GM18511 (cell line): Measurements from ENCODE around the gene CMTR1.
"Not testable (repeated sequence)": the region's sequence is repeated elsewhere in the genome, so short reads cannot be mapped to it uniquely, and the experiment has no call there.

Experiments
- ATAC-seq: cut with Tn5 transposase; IDR thresholded peaks from one replicate; pipeline ENCODE4 v1.9.1; 2021; ENCODE audit warnings: mild to moderate bottlenecking, moderate library complexity; ENCODE audit not compliant: unreplicated experiment

CMTR1 gene

DNA sequence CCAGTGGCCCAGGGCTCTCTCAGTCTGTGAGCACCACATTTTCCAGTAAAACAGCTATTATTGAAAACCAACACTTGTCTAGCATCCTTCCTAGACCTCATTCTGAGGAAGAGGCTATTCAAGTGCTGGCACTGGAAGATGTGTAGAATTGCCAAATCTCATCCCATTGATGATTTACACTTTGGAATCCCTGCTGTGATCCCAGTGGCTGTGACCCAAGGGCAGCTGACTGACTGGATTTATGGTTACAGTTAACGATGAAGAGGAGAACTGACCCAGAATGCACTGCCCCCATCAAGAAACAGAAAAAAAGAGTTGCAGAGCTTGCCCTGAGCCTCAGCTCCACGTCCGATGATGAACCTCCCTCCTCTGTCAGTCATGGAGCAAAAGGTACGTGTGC, 2.4 kb downstream of the CMTR1 start:
- no peak for ATAC-seq

GRCh38 chr6:37435816-37436215, 2.8 kb downstream of the CMTR1 start:
- ATAC-seq: no peak

- ATAC-seq: no peak
These were observed 5.9 kb downstream of the CMTR1 start for GRCh38 chr6:37438930-37439329.

DNA sequence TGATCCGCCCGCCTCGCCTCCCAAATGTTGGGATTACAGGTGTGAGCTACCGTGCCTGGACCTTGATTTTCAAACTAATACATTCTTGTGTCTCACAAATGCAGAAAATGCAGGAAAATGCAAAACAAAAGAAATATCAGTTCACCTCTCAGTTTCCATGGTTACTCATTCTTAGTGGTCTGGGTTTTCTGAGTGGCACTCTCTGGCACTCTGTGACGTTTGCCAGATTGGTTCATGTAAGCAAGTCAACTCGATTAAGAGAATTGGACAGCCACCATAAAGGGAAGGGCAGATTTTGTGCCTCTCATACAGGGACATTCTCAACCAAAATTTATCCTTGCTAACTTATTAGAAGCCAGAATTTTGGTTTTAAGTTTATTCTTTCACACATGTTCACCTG, 8.6 kb downstream of the CMTR1 start:
- no peak for ATAC-seq

GRCh38 chr6:37442416-37443215, 9.6 kb downstream of the CMTR1 start:
- no peak for ATAC-seq

DNA sequence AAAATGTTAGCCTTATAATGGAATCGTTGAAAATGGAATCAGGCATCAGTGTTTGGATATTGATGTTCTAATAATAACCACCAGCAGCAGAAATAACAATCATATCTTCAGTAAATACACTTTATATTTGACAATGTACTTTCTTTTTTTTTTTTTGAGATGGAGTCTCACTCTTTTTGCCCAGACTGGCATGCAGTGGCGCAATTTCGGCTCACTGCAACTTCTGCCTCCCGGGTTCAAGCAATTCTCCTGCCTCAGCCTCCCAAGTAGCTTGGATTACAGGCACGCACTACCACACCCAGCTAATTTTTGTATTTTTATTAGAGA, 10.2 kb downstream of the CMTR1 start:
- ATAC-seq: not testable (repeated sequence)

DNA sequence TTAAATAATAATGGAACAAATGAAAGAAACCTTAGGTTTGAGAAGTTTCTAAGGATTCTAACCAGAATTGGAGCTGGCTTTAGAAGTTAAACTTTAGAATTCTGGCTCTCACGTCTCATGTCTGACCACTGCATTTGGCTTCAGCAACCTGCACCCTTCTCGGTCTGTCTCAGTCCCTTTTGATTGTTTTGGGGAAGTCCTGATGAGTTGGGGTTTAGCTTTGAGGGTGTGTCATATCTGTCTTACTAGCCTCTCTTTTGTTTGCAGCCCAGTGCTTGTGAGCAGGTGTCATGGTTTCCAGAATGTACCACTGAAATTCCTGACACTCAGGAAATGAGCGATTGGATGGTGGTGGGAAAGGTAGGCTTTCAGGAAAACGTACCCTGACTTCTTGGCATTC, 17.0 kb downstream of the CMTR1 start:
- ATAC-seq: no peak

DNA sequence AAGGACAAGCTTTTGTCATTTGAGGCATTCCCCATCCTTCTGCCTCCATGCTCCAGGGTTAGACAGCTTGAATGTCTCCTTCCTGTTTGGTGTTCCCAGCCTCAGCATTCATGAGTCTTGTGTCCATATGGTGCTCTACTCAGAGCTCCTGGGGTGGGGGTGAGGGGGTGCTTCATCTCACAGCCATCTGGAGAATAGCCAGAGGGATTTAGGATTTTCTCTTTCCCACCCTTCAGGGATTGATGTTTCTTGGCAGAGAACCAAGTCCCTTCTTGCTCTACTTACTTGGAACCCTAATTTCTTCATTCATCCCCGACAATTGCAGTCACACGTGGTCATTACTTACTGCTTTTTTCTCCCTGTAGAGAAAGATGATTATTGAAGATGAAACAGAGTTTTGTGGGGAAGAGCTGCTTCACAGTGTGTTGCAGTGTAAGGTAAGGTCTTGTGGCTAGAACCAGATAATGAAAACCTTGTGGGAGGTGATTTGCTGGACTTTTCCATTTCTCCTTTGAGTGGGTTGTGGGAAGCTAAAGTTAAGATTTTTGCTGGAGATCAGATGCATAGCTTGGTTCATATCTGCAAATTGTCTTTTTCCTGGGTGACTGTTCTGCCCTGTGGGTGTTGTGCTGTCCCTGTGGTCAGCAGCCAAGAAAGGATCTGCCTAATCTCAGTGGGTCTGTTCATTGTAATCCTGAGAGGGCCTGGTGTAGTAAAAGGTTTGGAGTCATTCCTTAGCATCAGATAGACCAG, 18.6 kb downstream of the CMTR1 start:
- no peak for ATAC-seq

DNA sequence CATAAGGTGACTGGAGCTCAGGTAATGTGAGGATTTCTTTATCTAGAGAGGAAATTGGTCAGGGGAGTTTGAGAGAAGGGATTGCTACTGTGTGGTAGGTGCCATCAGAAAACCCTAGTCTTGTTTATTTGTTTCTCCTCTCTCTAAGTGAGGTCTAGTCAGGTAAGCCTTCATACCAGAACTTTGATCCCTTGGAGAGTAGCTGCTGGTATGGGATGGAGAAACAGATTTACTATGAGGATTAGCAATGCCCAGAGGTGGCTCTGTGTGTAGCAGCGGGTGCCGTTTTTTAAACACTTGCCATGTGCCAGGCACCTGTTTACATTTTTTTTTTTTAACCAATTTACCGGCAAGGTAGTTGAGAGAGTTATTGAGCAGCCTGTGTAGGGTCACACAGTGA, 19.5 kb downstream of the CMTR1 start:
- ATAC-seq: no peak

DNA sequence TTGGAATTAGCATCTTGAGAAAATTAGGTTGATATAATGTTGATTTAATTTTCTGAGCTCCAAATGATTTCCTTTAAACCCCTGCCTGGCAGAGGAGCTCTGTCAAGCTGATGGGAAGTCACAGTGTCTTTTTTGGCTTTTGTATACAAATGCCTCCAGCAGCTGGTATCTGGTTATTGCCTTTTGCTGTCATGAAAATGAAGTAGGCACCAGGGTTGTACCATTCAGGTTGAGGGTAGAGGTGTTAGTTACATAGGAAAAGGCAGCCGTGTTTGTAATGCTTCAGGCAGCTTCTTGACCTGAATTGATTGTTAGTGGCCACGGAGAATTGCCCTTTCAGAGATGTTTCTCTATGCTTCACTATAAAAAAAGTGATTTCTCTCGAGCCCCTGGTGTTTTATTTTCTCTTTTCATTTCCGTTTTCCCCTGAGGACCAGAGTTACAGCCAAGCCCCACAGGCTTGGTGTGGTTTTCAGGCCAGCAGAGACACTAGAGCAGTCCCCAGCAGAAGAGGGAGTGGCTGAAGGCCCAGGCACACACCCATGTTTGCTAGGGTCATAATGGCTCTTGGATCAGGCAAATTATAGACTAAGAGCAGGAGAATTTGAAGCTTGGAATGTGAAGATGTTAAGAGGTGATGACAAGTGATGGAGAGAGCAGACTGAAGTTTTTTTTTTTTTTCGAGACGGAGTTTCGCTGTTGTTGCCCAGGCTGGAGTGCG, 21.6 kb downstream of the CMTR1 start:
- no peak for ATAC-seq

GRCh38 chr6:37456126-37456525, 23.1 kb downstream of the CMTR1 start:
- no peak for ATAC-seq

DNA sequence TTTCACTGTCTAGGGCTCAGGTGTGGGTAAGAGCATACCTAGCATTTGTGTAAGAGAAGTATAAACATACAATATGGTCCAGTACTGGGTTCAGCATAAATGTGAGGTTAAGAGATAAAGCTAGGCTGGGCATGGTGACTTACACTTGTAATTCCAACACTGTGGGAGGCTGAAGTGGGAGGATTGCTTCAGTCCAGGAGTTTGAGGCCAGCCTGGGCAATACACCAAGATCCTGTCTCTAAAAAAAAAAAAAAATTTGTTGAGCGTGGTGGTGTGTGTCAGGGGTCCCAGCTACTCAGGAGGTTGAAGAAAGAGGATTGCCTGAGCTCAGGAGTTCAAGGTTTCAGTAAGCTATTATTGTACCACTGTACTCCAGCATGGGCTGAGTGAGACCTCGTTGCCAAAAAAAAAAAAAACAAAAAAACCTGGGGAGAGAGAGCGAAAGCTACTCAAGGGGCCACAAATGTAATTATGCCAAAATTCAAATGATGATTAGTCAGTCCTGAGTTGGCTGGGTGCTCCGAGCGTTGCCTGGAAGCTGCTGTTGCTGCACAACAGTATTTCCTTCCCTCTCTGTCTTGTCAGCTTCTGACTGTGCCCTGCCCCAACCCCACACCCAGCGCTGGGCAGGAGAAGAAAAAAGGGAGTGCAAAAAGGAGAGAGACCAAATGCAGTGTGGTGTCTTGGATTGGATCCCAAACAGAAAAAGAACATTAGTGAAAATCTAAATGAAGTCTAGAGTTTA, 24.0 kb downstream of the CMTR1 start:
- no peak for ATAC-seq

GRCh38 chr6:37459981-37460800, 27.2 kb downstream of the CMTR1 start:
- ATAC-seq: no peak

DNA sequence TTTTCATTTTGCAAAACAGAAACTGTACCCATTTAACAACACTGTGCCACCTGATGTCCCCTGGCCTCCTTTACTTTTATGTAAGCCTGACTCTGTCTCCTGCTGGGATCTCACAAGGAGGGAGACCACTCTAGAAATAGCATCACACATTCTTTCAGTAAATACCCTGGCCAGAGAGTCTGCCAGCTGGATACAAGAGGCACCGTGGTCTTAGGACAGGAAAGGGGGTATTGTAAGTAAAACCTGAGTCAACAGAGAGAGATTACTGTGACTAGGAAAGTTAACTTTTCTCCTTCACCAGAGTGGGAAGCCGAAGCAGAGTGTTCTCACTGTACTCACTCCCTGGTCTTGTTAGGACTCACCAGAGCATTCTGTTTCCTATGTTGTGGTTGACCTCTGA, 27.8 kb downstream of the CMTR1 start:
- no peak for ATAC-seq

- no peak for ATAC-seq
These were observed 30.1 kb downstream of the CMTR1 start for GRCh38 chr6:37463110-37463509.

DNA sequence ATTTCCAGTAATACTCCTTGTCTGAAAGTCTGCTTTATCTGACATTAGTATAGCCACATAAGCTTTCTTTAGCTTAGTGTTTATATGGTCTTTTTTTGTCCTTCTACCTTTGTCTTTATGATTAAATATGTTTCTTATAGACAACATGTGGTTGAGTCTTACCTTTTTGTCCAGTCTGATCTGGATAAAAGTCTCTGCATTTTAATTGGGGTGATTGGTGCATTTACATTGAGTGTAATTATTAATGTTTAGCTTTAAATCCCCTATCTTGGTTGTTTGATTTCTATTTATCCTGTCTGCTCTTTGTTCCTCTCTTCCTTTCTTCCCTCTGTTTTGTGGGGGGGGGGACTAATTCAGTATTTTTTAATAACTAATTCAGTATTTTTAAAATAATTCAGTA, 34.7 kb downstream of the CMTR1 start:
- no peak for ATAC-seq

GRCh38 chr6:37473364-37474095, 40.5 kb downstream of the CMTR1 start:
- no peak for ATAC-seq

GRCh38 chr6:37474316-37474715, 41.3 kb downstream of the CMTR1 start:
- ATAC-seq: no peak

DNA sequence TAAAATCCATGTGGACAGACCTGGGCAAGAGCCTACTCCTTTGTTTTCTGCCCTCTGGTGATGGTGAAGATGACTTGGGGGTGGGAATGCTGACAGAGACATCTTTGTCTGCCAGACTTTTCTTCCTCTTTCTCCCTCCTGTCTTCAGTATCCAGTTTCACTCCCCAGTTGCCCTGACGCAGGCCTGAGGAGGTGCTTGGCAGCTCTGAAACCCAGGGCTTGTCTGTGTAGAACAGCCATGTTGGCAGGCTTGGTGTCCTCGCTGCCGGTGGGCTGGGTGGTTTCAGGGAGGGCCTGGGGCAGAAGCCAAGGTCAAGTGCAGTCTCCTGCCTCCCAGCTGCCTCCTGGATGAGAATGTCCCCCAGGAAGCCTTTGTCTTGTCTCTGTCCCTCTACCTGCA, 44.2 kb downstream of the CMTR1 start:
- ATAC-seq: no peak
